ENCODE results near the gene S1PR4.

S1PR4 gene

GRCh38 chr19:3135961-3136683 lies 42.4 kb upstream of the S1PR4 start, which contains the start of gene GNA15:
Gene GNA15, plus strand, starts transcription at chr19:3136033. Its CDS starts 418 bp downstream, at chr19:3136451.
- Mint-ChIP-seq H3K9me3 (peaks cover 9% of the 10 kb centered on the region), H3K27ac (peak within 1 kb of the TSS; percentile 82 to 88 (median 85)), H3K4me3 (no peak within 1 kb of the TSS), H3K27me3 (ENCODE audit: low read depth) (peaks cover 4% of the 10 kb centered on the region), H3K36me3 (ENCODE audit: low read depth) (no peaks in the 10 kb centered on the region), H3K4me1 (peaks cover 18% of the 10 kb centered on the region)
- TF ChIP-seq, protein P1, sequence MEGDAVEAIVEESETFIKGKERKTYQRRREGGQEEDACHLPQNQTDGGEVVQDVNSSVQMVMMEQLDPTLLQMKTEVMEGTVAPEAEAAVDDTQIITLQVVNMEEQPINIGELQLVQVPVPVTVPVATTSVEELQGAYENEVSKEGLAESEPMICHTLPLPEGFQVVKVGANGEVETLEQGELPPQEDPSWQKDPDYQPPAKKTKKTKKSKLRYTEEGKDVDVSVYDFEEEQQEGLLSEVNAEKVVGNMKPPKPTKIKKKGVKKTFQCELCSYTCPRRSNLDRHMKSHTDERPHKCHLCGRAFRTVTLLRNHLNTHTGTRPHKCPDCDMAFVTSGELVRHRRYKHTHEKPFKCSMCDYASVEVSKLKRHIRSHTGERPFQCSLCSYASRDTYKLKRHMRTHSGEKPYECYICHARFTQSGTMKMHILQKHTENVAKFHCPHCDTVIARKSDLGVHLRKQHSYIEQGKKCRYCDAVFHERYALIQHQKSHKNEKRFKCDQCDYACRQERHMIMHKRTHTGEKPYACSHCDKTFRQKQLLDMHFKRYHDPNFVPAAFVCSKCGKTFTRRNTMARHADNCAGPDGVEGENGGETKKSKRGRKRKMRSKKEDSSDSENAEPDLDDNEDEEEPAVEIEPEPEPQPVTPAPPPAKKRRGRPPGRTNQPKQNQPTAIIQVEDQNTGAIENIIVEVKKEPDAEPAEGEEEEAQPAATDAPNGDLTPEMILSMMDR (IDR thresholded peaks at IDR 0.05; ENCODE audit: unreplicated experiment in 3 of 3) = no peak

DNA sequence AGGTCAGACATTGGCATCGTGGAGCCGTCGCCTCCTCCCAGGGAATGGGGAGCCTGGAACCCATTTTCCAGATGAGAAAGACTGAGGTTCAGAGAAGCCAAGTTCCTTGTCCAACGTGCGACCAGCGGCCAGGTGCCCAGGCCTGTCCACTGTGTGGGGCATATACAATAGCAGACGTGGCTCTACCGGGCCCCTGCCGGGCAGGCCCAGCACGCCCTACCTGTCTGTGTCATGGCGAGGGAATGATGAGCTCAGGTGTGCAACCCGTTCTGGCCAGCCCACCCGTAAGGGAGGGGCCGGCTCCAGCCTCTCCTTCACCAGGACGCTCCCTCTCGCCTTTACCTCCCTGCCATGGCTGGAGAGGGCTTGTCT lies 41.9 kb upstream of the S1PR4 start:
- Mint-ChIP-seq H3K27me3 (ENCODE audit: low read depth) (peaks cover 4% of the 10 kb centered on the region), H3K9me3 (peaks cover 9% of the 10 kb centered on the region), H3K27ac (peak overlapping the region; percentile 82 to 88 (median 85)), H3K4me3 (no peak overlapping the region), H3K36me3 (ENCODE audit: low read depth) (no peaks in the 10 kb centered on the region), H3K4me1 (peaks cover 18% of the 10 kb centered on the region)
- TF ChIP-seq, protein P1 (IDR thresholded peaks at IDR 0.05; ENCODE audit: unreplicated experiment in 3 of 3) = no peak

GRCh38 chr19:3137119-3137518 lies 41.5 kb upstream of the S1PR4 start:
- peaks cover 18% of the 10 kb centered on the region for H3K4me1 Mint-ChIP-seq
- H3K27ac Mint-ChIP-seq = peak overlapping the region; percentile 82 to 88 (median 85)

DNA sequence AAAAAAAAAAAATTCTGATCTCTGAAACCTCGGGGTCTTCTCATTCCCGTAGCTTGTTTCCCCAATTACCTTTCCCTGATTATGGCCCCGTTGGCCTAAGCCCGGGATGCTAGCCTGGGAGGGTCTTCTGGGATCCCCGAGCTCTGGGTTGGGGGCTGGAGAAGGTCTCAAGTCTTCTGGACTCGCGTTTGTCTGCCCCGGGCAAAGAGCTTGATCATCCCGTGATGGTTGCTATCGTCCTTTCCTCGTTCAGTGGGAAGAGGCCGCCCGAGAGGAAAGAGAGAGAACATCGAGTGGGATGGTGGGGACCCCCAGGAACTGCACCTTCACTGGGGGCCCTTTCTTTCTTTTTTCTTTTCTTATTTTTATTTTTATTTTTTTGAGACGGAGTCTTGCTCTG lies 40.3 kb upstream of the S1PR4 start:
- TF ChIP-seq, protein P1 (IDR thresholded peaks at IDR 0.05; ENCODE audit: unreplicated experiment in 3 of 3) = no peak

More at GRCh38 chr19:3137119-3137518, 41.5 kb upstream of the S1PR4 start:
- Mint-ChIP-seq H3K4me3 (no peak overlapping the region), H3K27me3 (ENCODE audit: low read depth) (peaks cover 4% of the 10 kb centered on the region), H3K9me3 (peaks cover 9% of the 10 kb centered on the region), H3K36me3 (ENCODE audit: low read depth) (no peaks in the 10 kb centered on the region)
- TF ChIP-seq, protein P1 (IDR thresholded peaks at IDR 0.05; ENCODE audit: unreplicated experiment in 3 of 3) = no peak

DNA sequence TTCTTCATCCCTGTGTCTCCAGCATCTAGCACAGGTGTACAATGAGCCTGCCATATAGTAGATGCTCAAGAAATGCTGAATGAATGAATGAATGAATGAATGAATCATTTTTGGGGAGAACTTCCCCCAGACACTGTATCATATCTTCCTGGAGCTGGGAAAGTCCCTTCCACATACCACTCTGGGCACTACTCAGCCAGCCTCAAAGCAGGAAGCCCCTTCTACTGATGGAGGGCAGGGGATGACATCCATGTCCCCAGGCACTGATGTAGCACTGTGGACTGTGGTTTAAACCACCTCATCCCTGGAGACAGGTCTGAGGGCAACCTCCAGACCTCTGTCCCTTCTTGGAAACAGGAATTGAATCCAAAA lies 37.9 kb upstream of the S1PR4 start:
- H3K4me1 Mint-ChIP-seq = peaks cover 7% of the 10 kb centered on the region
- TF ChIP-seq, protein P1 (IDR thresholded peaks at IDR 0.05; ENCODE audit: unreplicated experiment in 3 of 3) = no peak
- peaks cover 5% of the 10 kb centered on the region for H3K27me3 Mint-ChIP-seq (ENCODE audit: low read depth)
- H3K4me3 Mint-ChIP-seq = no peak overlapping the region
- H3K9me3 Mint-ChIP-seq = peaks cover 9% of the 10 kb centered on the region
- no peaks in the 10 kb centered on the region for H3K36me3 Mint-ChIP-seq (ENCODE audit: low read depth)
- H3K27ac Mint-ChIP-seq = no peak overlapping the region

More for the DNA sequence above, 40.3 kb upstream of the S1PR4 start:
- Mint-ChIP-seq H3K36me3 (ENCODE audit: low read depth) (no peaks in the 10 kb centered on the region), H3K4me3 (no peak overlapping the region), H3K4me1 (peaks cover 12% of the 10 kb centered on the region), H3K27me3 (ENCODE audit: low read depth) (peaks cover 5% of the 10 kb centered on the region), H3K27ac (no peak overlapping the region), H3K9me3 (peaks cover 9% of the 10 kb centered on the region)

DNA sequence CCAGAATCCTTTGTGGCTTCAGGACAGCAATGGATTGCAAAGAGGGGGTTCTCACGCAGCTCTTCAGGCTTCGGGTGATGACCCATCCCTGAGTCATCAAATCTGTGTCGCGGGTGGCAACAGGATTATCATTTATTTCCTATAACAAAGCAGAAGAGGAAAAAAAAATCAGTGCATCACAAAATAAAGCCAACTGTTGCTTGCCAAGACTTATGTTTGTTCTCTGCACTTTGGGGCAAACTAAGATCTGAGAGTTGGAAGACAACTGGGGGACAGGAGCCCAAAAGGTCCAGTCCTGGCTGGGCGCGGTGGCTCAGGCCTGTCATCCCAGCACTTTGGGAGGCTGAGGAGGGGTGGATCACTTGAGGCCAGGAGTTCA lies 36.3 kb upstream of the S1PR4 start:
- no peak overlapping the region for H3K4me3 Mint-ChIP-seq
- H3K4me1 Mint-ChIP-seq = peaks cover under 1% of the 10 kb centered on the region
- TF ChIP-seq, protein P1 (IDR thresholded peaks at IDR 0.05; ENCODE audit: unreplicated experiment in 3 of 3) = no peak
- peak overlapping the region in 1 of 3 experiments; percentile 50 for H3K27ac Mint-ChIP-seq
- no peaks in the 10 kb centered on the region for H3K36me3 Mint-ChIP-seq (ENCODE audit: low read depth)
- H3K27me3 Mint-ChIP-seq (ENCODE audit: low read depth) = peaks cover 8% of the 10 kb centered on the region
- peaks cover 6% of the 10 kb centered on the region for H3K9me3 Mint-ChIP-seq

Data from nephron (organoid).